ENCODE data around the gene YKT6.

DNA sequence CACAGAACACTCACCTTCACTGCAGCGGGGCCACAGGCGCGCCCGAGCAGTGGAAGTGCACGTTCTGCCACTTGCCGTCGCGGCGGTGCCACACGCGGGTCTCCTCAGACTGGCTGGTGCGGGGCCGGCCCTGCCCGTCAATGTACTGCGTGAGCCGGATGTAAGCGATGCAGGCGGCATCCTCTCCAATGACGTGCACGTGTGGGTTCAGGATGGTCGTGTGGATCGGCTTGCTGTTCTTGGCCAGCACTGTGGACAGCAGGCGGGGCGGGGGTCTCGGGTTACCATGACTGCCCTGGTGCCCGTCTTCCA is 19.2 kb downstream of the YKT6 start:
- TF ChIP-seq, protein P1, sequence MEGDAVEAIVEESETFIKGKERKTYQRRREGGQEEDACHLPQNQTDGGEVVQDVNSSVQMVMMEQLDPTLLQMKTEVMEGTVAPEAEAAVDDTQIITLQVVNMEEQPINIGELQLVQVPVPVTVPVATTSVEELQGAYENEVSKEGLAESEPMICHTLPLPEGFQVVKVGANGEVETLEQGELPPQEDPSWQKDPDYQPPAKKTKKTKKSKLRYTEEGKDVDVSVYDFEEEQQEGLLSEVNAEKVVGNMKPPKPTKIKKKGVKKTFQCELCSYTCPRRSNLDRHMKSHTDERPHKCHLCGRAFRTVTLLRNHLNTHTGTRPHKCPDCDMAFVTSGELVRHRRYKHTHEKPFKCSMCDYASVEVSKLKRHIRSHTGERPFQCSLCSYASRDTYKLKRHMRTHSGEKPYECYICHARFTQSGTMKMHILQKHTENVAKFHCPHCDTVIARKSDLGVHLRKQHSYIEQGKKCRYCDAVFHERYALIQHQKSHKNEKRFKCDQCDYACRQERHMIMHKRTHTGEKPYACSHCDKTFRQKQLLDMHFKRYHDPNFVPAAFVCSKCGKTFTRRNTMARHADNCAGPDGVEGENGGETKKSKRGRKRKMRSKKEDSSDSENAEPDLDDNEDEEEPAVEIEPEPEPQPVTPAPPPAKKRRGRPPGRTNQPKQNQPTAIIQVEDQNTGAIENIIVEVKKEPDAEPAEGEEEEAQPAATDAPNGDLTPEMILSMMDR (IDR thresholded peaks at IDR 0.05), result no peak
- no peak for TF ChIP-seq EZH2 (IDR thresholded peaks at IDR 0.05; ENCODE audit: borderline replicate concordance, insufficient read depth, low read depth, low read length, poor library complexity, severe bottlenecking)

All from B cell (primary cell).